IgD-negative memory B cell (primary cell): ENCODE measurements around the gene GABRR1. TPM values are rescaled to one million over a fixed set of nuclear protein-coding genes. Genes with fewer than 3 reads are reported as not detected.
"Not testable (repeated sequence)": the region's sequence is repeated elsewhere in the genome, so short reads cannot be mapped to it uniquely, and the experiment has no call there.

Experiments
- H3K27ac Mint-ChIP-seq, 3 donors: one replicate each; pipeline ENCODE4 v1.8.0; 2020 to 2022; ENCODE audit warnings: mild to moderate bottlenecking in 3 of 3, mixed read lengths in 3 of 3, moderate library complexity in 1 of 3
- H3K27me3 Mint-ChIP-seq: one replicate; pipeline ENCODE4 v1.8.0; 2021; ENCODE audit warnings: mixed read lengths
- H3K36me3 Mint-ChIP-seq: one replicate; pipeline ENCODE4 v1.8.0; 2020; ENCODE audit warnings: mild to moderate bottlenecking, mixed read lengths
- H3K4me1 Mint-ChIP-seq, 3 donors: one replicate each; pipeline ENCODE4 v1.8.0; 2020 to 2022; ENCODE audit warnings: mixed read lengths in 3 of 3, mild to moderate bottlenecking in 1 of 3
- H3K4me3 Mint-ChIP-seq, 4 donors: one replicate each; pipeline ENCODE4 v1.8.0; 2020 to 2022; ENCODE audit warnings: mild to moderate bottlenecking in 4 of 4, mixed read lengths in 4 of 4, moderate library complexity in 3 of 4
- H3K9me3 Mint-ChIP-seq, 3 donors: one replicate each; pipeline ENCODE4 v1.8.0; 2020 to 2021; ENCODE audit warnings: mixed read lengths in 3 of 3, mild to moderate bottlenecking in 1 of 3
- polyA plus RNA-seq: library from polyadenylated mRNA; unstranded; fragments of 300-500 nt; fragmentation: Illumina TruSeq; gene quantifications from one replicate; pipeline ENCODE4 v1.2.3, GENCODE V29; 2021

Gene GABRR1
- polyA plus RNA-seq, 1 donor from 2014 or later, result not detected

GRCh38 chr6:89133981-89134380 is 83.2 kb downstream of the GABRR1 start:
- Mint-ChIP-seq H3K4me1 (peaks cover 0 to 2% (median 0%) of the 10 kb centered on the region in 3 donors), H3K36me3 (no peaks in the 10 kb centered on the region), H3K4me3 (no peak overlapping the region), H3K27ac (no peak overlapping the region), H3K27me3 (no peaks in the 10 kb centered on the region), H3K9me3 (no peaks in the 10 kb centered on the region)

DNA sequence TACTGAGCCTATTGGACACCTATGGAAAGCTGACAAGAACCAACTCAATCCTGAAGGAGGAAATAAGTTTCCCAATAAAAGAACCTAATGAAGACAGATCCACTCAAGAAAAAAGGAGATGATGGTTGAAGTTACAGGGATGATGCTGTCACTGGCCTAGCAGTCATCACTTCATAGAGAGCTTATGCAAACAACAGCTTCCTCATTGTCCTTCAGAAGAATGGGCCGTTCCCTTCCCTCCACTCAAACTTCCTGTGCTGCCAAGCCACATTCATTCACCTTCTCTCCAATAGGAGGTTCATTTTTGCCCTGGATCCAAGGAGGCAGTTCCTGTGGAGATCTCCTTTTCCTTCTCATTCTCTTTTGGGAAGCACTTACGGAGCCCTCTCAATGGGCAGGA is 85.1 kb downstream of the GABRR1 start:
- Mint-ChIP-seq H3K4me1 (peaks cover 0 to 4% (median 0%) of the 10 kb centered on the region in 3 donors), H3K27me3 (no peaks in the 10 kb centered on the region), H3K36me3 (no peaks in the 10 kb centered on the region), H3K9me3 (peaks cover 0 to 5% (median 4%) of the 10 kb centered on the region in 3 donors), H3K4me3 (no peak overlapping the region), H3K27ac (no peak overlapping the region)

- Mint-ChIP-seq H3K27ac (no peak overlapping the region), H3K9me3 (peaks cover 0 to 5% (median 4%) of the 10 kb centered on the region in 3 donors), H3K4me3 (no peak overlapping the region), H3K27me3 (no peaks in the 10 kb centered on the region), H3K4me1 (peaks cover 0 to 4% (median 0%) of the 10 kb centered on the region in 3 donors), H3K36me3 (no peaks in the 10 kb centered on the region)
Observed at GRCh38 chr6:89131599-89131998, 85.6 kb downstream of the GABRR1 start.

DNA sequence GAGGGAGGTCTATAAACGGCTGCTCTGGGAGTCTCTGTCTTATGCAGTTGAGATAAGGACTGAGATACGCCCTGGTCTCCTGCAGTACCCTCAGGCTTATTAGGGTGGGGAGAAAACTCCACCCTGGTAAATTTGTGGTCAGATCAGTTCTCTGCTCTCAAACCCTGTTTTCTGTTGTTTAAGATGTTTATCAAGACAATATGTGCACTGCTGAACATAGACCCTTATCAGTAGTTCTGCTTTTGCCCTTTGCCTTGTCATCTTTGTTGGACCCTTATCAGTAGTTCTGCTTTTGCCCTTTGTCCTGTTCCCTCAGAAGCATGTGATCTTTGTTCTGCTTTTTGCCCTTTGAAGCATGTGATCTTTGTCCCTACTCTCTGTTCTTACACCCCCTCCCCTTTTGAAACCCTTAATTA is 88.9 kb downstream of the GABRR1 start:
- not testable (repeated sequence) for H3K9me3 Mint-ChIP-seq, H3K4me1 Mint-ChIP-seq, H3K27me3 Mint-ChIP-seq, H3K36me3 Mint-ChIP-seq
- Mint-ChIP-seq H3K27ac (peak overlapping the region in 1 of 3 donors; percentile 27), H3K4me3 (peak overlapping the region in 1 of 4 donors; percentile 35)

Other genes with a start within 250 kb of the GABRR1 start
- 796 TPM for gene PNRC1, start 136.6 kb downstream of the GABRR1 start, polyA plus RNA-seq
- 0.41 TPM for gene SRSF12, start 99.3 kb downstream of the GABRR1 start, polyA plus RNA-seq
- 16.0 TPM for gene PM20D2, start 71.3 kb downstream of the GABRR1 start, polyA plus RNA-seq
- gene GABRR2, start 97.9 kb upstream of the GABRR1 start, polyA plus RNA-seq, result 0.13 TPM
- 193 TPM for gene UBE2J1, start 135.4 kb upstream of the GABRR1 start, polyA plus RNA-seq
- gene RRAGD, start 194.9 kb upstream of the GABRR1 start, polyA plus RNA-seq, result 1.0 TPM
- gene ANKRD6, start 215.8 kb upstream of the GABRR1 start, polyA plus RNA-seq, result 6.6 TPM